HL-60 (cell line): ENCODE results near the gene VPS35.

Experiments
- DNase-seq, 2 experiments: peaks; one replicate each; pipeline ENCODE4 v3.0.0-alpha.2; 2010 to 2020; ENCODE audit warnings: low read depth in 1 of 2, low spot score in 1 of 2
- H3K27ac ChIP-seq: fragments of 250-450 bp; sonication (Bioruptor Pico); replicated peaks from 2 replicates; pipeline ENCODE4 v1.5.1; 2020; ENCODE audit warnings: mild to moderate bottlenecking, moderate library complexity
- H3K27me3 ChIP-seq: fragments of 250-450 bp; sonication (Bioruptor Pico); 2 replicates; pipeline ENCODE4 v1.5.1; 2021; ENCODE audit warnings: mild to moderate bottlenecking, moderate library complexity; ENCODE audit not compliant: insufficient read depth, poor library complexity, severe bottlenecking
- H3K4me3 ChIP-seq: replicated peaks from 2 replicates; pipeline ENCODE4 v1.5.1; 2011; ENCODE audit warnings: mild to moderate bottlenecking, control low read depth, low read length; ENCODE audit not compliant: insufficient read depth
- GABPA ChIP-seq: IDR thresholded peaks from 2 replicates; pipeline ENCODE4 v1.6.1; 2012; ENCODE audit warnings: low read depth
- POLR2AphosphoS5 ChIP-seq: IDR thresholded peaks from 2 replicates; pipeline ENCODE4 v1.6.1; 2012; ENCODE audit warnings: low read depth
- SPI1 ChIP-seq: IDR thresholded peaks from 2 replicates; pipeline ENCODE4 v1.6.1; 2012; ENCODE audit warnings: low read depth, mild to moderate bottlenecking, borderline replicate concordance
- TF ChIP-seq, protein P1 (sequence below): IDR thresholded peaks from 2 replicates; pipeline ENCODE4 v1.6.1; 2012; ENCODE audit warnings: low read depth; ENCODE audit not compliant: insufficient replicate concordance
- TF ChIP-seq, protein P2 (sequence below): IDR thresholded peaks from one replicate; pipeline ENCODE4 v1.5.1; 2011; ENCODE audit warnings: low read length, control low read depth, inconsistent platforms; ENCODE audit not compliant: insufficient read depth

The VPS35 gene

DNA sequence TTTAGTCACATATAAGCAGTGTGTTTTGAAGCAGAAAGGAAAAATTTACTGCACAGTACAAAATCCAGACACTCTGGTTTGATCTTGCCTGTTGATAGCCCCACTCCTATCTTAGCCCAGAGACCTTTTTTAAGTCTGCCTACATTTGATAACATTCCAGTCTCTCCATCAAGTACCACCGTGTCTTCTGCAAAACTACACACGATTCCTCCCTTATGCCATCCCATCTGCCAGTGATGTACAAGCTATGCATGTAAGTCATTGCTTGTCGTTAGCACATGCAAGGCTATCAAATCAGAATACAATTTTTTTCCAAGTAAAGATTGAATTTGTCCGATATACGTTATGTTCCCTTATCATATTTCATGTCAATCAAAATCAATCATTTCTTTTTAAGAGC is 82.7 kb downstream of the VPS35 start:
- no peak for DNase-seq
- H3K27ac ChIP-seq: no peak overlapping the region
- no peak for TF ChIP-seq GABPA
- TF ChIP-seq, protein P1, sequence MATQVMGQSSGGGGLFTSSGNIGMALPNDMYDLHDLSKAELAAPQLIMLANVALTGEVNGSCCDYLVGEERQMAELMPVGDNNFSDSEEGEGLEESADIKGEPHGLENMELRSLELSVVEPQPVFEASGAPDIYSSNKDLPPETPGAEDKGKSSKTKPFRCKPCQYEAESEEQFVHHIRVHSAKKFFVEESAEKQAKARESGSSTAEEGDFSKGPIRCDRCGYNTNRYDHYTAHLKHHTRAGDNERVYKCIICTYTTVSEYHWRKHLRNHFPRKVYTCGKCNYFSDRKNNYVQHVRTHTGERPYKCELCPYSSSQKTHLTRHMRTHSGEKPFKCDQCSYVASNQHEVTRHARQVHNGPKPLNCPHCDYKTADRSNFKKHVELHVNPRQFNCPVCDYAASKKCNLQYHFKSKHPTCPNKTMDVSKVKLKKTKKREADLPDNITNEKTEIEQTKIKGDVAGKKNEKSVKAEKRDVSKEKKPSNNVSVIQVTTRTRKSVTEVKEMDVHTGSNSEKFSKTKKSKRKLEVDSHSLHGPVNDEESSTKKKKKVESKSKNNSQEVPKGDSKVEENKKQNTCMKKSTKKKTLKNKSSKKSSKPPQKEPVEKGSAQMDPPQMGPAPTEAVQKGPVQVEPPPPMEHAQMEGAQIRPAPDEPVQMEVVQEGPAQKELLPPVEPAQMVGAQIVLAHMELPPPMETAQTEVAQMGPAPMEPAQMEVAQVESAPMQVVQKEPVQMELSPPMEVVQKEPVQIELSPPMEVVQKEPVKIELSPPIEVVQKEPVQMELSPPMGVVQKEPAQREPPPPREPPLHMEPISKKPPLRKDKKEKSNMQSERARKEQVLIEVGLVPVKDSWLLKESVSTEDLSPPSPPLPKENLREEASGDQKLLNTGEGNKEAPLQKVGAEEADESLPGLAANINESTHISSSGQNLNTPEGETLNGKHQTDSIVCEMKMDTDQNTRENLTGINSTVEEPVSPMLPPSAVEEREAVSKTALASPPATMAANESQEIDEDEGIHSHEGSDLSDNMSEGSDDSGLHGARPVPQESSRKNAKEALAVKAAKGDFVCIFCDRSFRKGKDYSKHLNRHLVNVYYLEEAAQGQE: no peak
- TF ChIP-seq, protein P2, sequence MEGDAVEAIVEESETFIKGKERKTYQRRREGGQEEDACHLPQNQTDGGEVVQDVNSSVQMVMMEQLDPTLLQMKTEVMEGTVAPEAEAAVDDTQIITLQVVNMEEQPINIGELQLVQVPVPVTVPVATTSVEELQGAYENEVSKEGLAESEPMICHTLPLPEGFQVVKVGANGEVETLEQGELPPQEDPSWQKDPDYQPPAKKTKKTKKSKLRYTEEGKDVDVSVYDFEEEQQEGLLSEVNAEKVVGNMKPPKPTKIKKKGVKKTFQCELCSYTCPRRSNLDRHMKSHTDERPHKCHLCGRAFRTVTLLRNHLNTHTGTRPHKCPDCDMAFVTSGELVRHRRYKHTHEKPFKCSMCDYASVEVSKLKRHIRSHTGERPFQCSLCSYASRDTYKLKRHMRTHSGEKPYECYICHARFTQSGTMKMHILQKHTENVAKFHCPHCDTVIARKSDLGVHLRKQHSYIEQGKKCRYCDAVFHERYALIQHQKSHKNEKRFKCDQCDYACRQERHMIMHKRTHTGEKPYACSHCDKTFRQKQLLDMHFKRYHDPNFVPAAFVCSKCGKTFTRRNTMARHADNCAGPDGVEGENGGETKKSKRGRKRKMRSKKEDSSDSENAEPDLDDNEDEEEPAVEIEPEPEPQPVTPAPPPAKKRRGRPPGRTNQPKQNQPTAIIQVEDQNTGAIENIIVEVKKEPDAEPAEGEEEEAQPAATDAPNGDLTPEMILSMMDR: no peak
- no peak for TF ChIP-seq POLR2AphosphoS5
- TF ChIP-seq SPI1: no peak

More for the DNA sequence above, 82.7 kb downstream of the VPS35 start:
- H3K4me3 ChIP-seq: no peak overlapping the region
- H3K27me3 ChIP-seq: no peaks in the 10 kb centered on the region
